ENCODE data around the gene KLF14.
"Not testable (repeated sequence)": the region's sequence is repeated elsewhere in the genome, so short reads cannot be mapped to it uniquely, and the experiment has no call there.

Gene KLF14

GRCh38 chr7:130733931-130734814 is at the start of gene KLF14:
Gene KLF14, minus strand, starts transcription at chr7:130734207. Its CDS starts 174 bp downstream, at chr7:130734033.
- DNase-seq (ENCODE audit: low read depth), result peak; percentile 31

GRCh38 chr7:130781346-130781745 is 47.3 kb upstream of the KLF14 start:
- no peak for DNase-seq (ENCODE audit: low read depth)

GRCh38 chr7:130777426-130777825 is 43.4 kb upstream of the KLF14 start:
- DNase-seq (ENCODE audit: low read depth), result no peak

GRCh38 chr7:130772456-130772855 is 38.4 kb upstream of the KLF14 start:
- not testable (repeated sequence) for DNase-seq (ENCODE audit: low read depth)

GRCh38 chr7:130768854-130769253 is 34.8 kb upstream of the KLF14 start:
- DNase-seq (ENCODE audit: low read depth), result no peak

- not testable (repeated sequence) for DNase-seq (ENCODE audit: low read depth)
Measured at GRCh38 chr7:130764569-130764968, 30.6 kb upstream of the KLF14 start.

- DNase-seq (ENCODE audit: low read depth), result no peak
Measured at GRCh38 chr7:130758429-130759056, 24.5 kb upstream of the KLF14 start.

GRCh38 chr7:130756316-130756715 is 22.3 kb upstream of the KLF14 start:
- DNase-seq (ENCODE audit: low read depth), result no peak

GRCh38 chr7:130752424-130752823 is 18.4 kb upstream of the KLF14 start:
- no peak for DNase-seq (ENCODE audit: low read depth)

- no peak for DNase-seq (ENCODE audit: low read depth)
Measured at GRCh38 chr7:130750755-130751154, 16.7 kb upstream of the KLF14 start.

GRCh38 chr7:130748531-130749389 is 14.8 kb upstream of the KLF14 start:
- DNase-seq (ENCODE audit: low read depth), result no peak

GRCh38 chr7:130741331-130741995 is 7.5 kb upstream of the KLF14 start:
- no peak for DNase-seq (ENCODE audit: low read depth)

- no peak for DNase-seq (ENCODE audit: low read depth)
Measured at GRCh38 chr7:130740606-130741005, 6.6 kb upstream of the KLF14 start.

GRCh38 chr7:130736298-130736900 is 2.4 kb upstream of the KLF14 start:
- DNase-seq (ENCODE audit: low read depth), result no peak

GRCh38 chr7:130734815-130735716 is 1.1 kb upstream of the KLF14 start:
- DNase-seq (ENCODE audit: low read depth), result no peak

- DNase-seq (ENCODE audit: low read depth), result peak; percentile 24
Measured at GRCh38 chr7:130732980-130733930, 752 bp downstream of the KLF14 start.

GRCh38 chr7:130723784-130724183 is 10.2 kb downstream of the KLF14 start:
- DNase-seq (ENCODE audit: low read depth), result no peak

GRCh38 chr7:130721486-130722277 is 12.3 kb downstream of the KLF14 start:
- DNase-seq (ENCODE audit: low read depth), result peak; percentile 10

Measured in activated T-cell treated with anti-CD3 and anti-CD28 coated beads for 48 hours (primary cell).